GM12891 (cell line): ENCODE data around the gene PPBP.

Experiments used
- DNase-seq: peaks from one replicate; pipeline ENCODE4 v3.0.0; 2011; ENCODE audit warnings: low spot score; ENCODE audit not compliant: insufficient read length
- FAIRE-seq: peaks from 2 replicates; lab custom pipeline; 2011; peaks lifted over from hg19 to GRCh38; lab: Jason Lieb, UNC
- POLR2A ChIP-seq: IDR thresholded peaks from 2 replicates; pipeline ENCODE4 v1.6.1; 2011; ENCODE audit warnings: low read depth, low read length, control low read depth
- POLR2AphosphoS5 ChIP-seq: IDR thresholded peaks from 2 replicates; pipeline ENCODE4 v1.6.1; 2011; ENCODE audit warnings: low read depth, low read length, control low read depth
- POU2F2 ChIP-seq: IDR thresholded peaks from 2 replicates; pipeline ENCODE4 v1.6.1; 2011; ENCODE audit warnings: low read depth, mild to moderate bottlenecking, control low read depth, low read length, moderate library complexity
- SPI1 ChIP-seq: IDR thresholded peaks from 2 replicates; pipeline ENCODE4 v1.6.1; 2011; ENCODE audit warnings: low read depth, low read length, control low read depth
- TAF1 ChIP-seq: IDR thresholded peaks from 2 replicates; pipeline ENCODE4 v1.6.1; 2011; ENCODE audit warnings: low read depth, low read length, control low read depth

Gene PPBP

GRCh38 chr4:73936969-73937368 is 51.0 kb downstream of the PPBP start:
- FAIRE-seq (no peak), DNase-seq (no peak)
- no peak for TF ChIP-seq SPI1
- TF ChIP-seq TAF1: no peak
- no peak for TF ChIP-seq POLR2A
- TF ChIP-seq POU2F2: no peak
- TF ChIP-seq POLR2AphosphoS5: no peak
